Testis (tissue), 2 donors: ENCODE data around the gene FRMD6.
"Not testable (repeated sequence)": the region's sequence is repeated elsewhere in the genome, so short reads cannot be mapped to it uniquely, and the experiment has no call there.

Experiments
- POLR2A ChIP-seq: fragments of 450-650 bp; IDR thresholded peaks from one replicate; pipeline ENCODE4 v1.6.1; 2017; ENCODE audit warnings: antibody characterized with exemption, mild to moderate bottlenecking, moderate library complexity
- TF ChIP-seq, protein P1 (sequence below), 3 experiments: fragments of 450-650 bp in 2 of 3; fragments of 200-600 bp in 1 of 3; sonication (generic) in 1 of 3; IDR thresholded peaks; one replicate each; pipeline ENCODE4 v1.5.1; 2016 to 2019; ENCODE audit warnings: antibody characterized with exemption in 3 of 3, mild to moderate bottlenecking in 2 of 3, moderate library complexity in 1 of 3

DNA sequence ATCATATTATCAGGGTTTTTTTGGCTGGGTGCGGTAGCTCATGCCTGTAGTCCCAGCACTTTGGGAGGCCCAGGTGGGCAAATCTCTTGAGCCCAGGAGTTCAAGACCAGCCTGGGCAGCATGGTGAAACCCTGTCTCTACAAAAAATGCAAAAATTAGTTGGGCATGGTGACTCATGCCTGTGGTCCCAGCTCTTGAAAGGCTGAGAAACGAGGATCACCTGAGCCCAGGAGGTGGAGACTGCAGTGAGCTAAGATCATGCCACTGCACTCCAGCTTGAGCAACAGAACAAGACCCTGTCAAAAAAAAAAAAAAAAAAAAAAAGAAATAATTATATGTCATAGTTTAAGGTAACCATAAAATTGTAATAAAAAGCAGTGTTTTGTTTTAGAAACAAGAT lies 18.4 kb upstream of the FRMD6 start:
- not testable (repeated sequence) for TF ChIP-seq POLR2A
- TF ChIP-seq, protein P1, sequence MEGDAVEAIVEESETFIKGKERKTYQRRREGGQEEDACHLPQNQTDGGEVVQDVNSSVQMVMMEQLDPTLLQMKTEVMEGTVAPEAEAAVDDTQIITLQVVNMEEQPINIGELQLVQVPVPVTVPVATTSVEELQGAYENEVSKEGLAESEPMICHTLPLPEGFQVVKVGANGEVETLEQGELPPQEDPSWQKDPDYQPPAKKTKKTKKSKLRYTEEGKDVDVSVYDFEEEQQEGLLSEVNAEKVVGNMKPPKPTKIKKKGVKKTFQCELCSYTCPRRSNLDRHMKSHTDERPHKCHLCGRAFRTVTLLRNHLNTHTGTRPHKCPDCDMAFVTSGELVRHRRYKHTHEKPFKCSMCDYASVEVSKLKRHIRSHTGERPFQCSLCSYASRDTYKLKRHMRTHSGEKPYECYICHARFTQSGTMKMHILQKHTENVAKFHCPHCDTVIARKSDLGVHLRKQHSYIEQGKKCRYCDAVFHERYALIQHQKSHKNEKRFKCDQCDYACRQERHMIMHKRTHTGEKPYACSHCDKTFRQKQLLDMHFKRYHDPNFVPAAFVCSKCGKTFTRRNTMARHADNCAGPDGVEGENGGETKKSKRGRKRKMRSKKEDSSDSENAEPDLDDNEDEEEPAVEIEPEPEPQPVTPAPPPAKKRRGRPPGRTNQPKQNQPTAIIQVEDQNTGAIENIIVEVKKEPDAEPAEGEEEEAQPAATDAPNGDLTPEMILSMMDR (IDR thresholded peaks at IDR 0.05): not testable (repeated sequence)
